ENCODE data around the gene RASA3. TPM values are rescaled to one million over a fixed set of nuclear protein-coding genes. Genes with fewer than 3 reads are reported as not detected.

The RASA3 gene
- total RNA-seq, 1 experiment from 2014 or later, result 0.56 TPM

- no peaks in the 10 kb centered on the region for H3K79me2 ChIP-seq (ENCODE audit: low read length)
- no peaks in the 10 kb centered on the region for H3K9me2 ChIP-seq (replicated peaks; ENCODE audit: insufficient read depth, low read length)
- H3K27ac ChIP-seq (ENCODE audit: low read length), result no peak overlapping the region
- H3K27me3 ChIP-seq (ENCODE audit: low read length), result no peaks in the 10 kb centered on the region
- no peak for DNase-seq
- no peak overlapping the region for H3K4me3 ChIP-seq (ENCODE audit: low read length)
- H3K4me1 ChIP-seq (ENCODE audit: low read length), result no peaks in the 10 kb centered on the region
- no peaks in the 10 kb centered on the region for H3K36me3 ChIP-seq (ENCODE audit: insufficient read depth, low read length)
- H2AFZ ChIP-seq (ENCODE audit: low read length), result no peak overlapping the region
- no peak overlapping the region for H3K4me2 ChIP-seq (ENCODE audit: low read depth, low read length, poor library complexity, severe bottlenecking)
- no peak overlapping the region for H3K9ac ChIP-seq (ENCODE audit: low read length)
- no peaks in the 10 kb centered on the region for H4K20me1 ChIP-seq (ENCODE audit: insufficient read depth, low read depth, low read length)
- H3K9me3 ChIP-seq (ENCODE audit: low read length), result no peaks in the 10 kb centered on the region
These were observed 9.0 kb upstream of the RASA3 start for GRCh38 chr13:114141261-114141996.

- H3K4me3 ChIP-seq (ENCODE audit: low read length), result no peak overlapping the region
- H2AFZ ChIP-seq (ENCODE audit: low read length), result no peak overlapping the region
- no peaks in the 10 kb centered on the region for H3K27me3 ChIP-seq (ENCODE audit: low read length)
- H3K27ac ChIP-seq (ENCODE audit: low read length), result no peak overlapping the region
- H3K9me2 ChIP-seq (replicated peaks; ENCODE audit: insufficient read depth, low read length), result no peaks in the 10 kb centered on the region
- H3K9ac ChIP-seq (ENCODE audit: low read length), result no peak overlapping the region
- no peak overlapping the region for H3K4me2 ChIP-seq (ENCODE audit: low read depth, low read length, poor library complexity, severe bottlenecking)
- no peaks in the 10 kb centered on the region for H4K20me1 ChIP-seq (ENCODE audit: insufficient read depth, low read depth, low read length)
- no peaks in the 10 kb centered on the region for H3K9me3 ChIP-seq (ENCODE audit: low read length)
- no peak for DNase-seq
- H3K79me2 ChIP-seq (ENCODE audit: low read length), result no peaks in the 10 kb centered on the region
- no peaks in the 10 kb centered on the region for H3K36me3 ChIP-seq (ENCODE audit: insufficient read depth, low read length)
- H3K4me1 ChIP-seq (ENCODE audit: low read length), result no peaks in the 10 kb centered on the region
These were observed 8.5 kb upstream of the RASA3 start for GRCh38 chr13:114140906-114141250.

GRCh38 chr13:114140131-114140905 lies 7.9 kb upstream of the RASA3 start:
- Histone ChIP-seq H3K27ac (ENCODE audit: low read length) (no peak overlapping the region), H3K36me3 (ENCODE audit: insufficient read depth, low read length) (no peaks in the 10 kb centered on the region), H3K27me3 (ENCODE audit: low read length) (no peaks in the 10 kb centered on the region), H3K4me3 (ENCODE audit: low read length) (no peak overlapping the region), H4K20me1 (ENCODE audit: insufficient read depth, low read depth, low read length) (no peaks in the 10 kb centered on the region), H2AFZ (ENCODE audit: low read length) (no peak overlapping the region), H3K9me3 (ENCODE audit: low read length) (no peaks in the 10 kb centered on the region), H3K79me2 (ENCODE audit: low read length) (no peaks in the 10 kb centered on the region), H3K4me2 (ENCODE audit: low read depth, low read length, poor library complexity, severe bottlenecking) (no peak overlapping the region), H3K9ac (ENCODE audit: low read length) (no peak overlapping the region), H3K9me2 (replicated peaks; ENCODE audit: insufficient read depth, low read length) (no peaks in the 10 kb centered on the region), H3K4me1 (ENCODE audit: low read length) (no peaks in the 10 kb centered on the region)
- DNase-seq, result no peak

GRCh38 chr13:114136576-114136975 lies 4.2 kb upstream of the RASA3 start:
- Histone ChIP-seq H2AFZ (ENCODE audit: low read length) (no peak overlapping the region), H3K9ac (ENCODE audit: low read length) (no peak overlapping the region), H3K4me2 (ENCODE audit: low read depth, low read length, poor library complexity, severe bottlenecking) (no peak overlapping the region), H3K4me3 (ENCODE audit: low read length) (no peak overlapping the region), H3K4me1 (ENCODE audit: low read length) (peaks cover 9% of the 10 kb centered on the region), H4K20me1 (ENCODE audit: insufficient read depth, low read depth, low read length) (no peaks in the 10 kb centered on the region), H3K27me3 (ENCODE audit: low read length) (no peaks in the 10 kb centered on the region), H3K36me3 (ENCODE audit: insufficient read depth, low read length) (no peaks in the 10 kb centered on the region), H3K27ac (ENCODE audit: low read length) (no peak overlapping the region), H3K79me2 (ENCODE audit: low read length) (no peaks in the 10 kb centered on the region), H3K9me2 (replicated peaks; ENCODE audit: insufficient read depth, low read length) (no peaks in the 10 kb centered on the region), H3K9me3 (ENCODE audit: low read length) (no peaks in the 10 kb centered on the region)
- no peak for DNase-seq

GRCh38 chr13:114135731-114136171 lies 3.3 kb upstream of the RASA3 start:
- Histone ChIP-seq H3K9ac (ENCODE audit: low read length) (no peak overlapping the region), H3K27me3 (ENCODE audit: low read length) (no peaks in the 10 kb centered on the region), H2AFZ (ENCODE audit: low read length) (no peak overlapping the region), H3K27ac (ENCODE audit: low read length) (no peak overlapping the region), H3K4me1 (ENCODE audit: low read length) (peaks cover 18% of the 10 kb centered on the region), H3K9me3 (ENCODE audit: low read length) (no peaks in the 10 kb centered on the region), H3K9me2 (replicated peaks; ENCODE audit: insufficient read depth, low read length) (no peaks in the 10 kb centered on the region), H3K4me3 (ENCODE audit: low read length) (no peak overlapping the region), H4K20me1 (ENCODE audit: insufficient read depth, low read depth, low read length) (no peaks in the 10 kb centered on the region), H3K36me3 (ENCODE audit: insufficient read depth, low read length) (no peaks in the 10 kb centered on the region), H3K4me2 (ENCODE audit: low read depth, low read length, poor library complexity, severe bottlenecking) (no peak overlapping the region), H3K79me2 (ENCODE audit: low read length) (no peaks in the 10 kb centered on the region)
- DNase-seq, result no peak

- Histone ChIP-seq H3K9ac (ENCODE audit: low read length) (no peak overlapping the region), H3K4me3 (ENCODE audit: low read length) (no peak overlapping the region), H3K9me3 (ENCODE audit: low read length) (no peaks in the 10 kb centered on the region), H2AFZ (ENCODE audit: low read length) (no peak overlapping the region), H3K36me3 (ENCODE audit: insufficient read depth, low read length) (no peaks in the 10 kb centered on the region), H3K4me2 (ENCODE audit: low read depth, low read length, poor library complexity, severe bottlenecking) (no peak overlapping the region), H4K20me1 (ENCODE audit: insufficient read depth, low read depth, low read length) (no peaks in the 10 kb centered on the region), H3K79me2 (ENCODE audit: low read length) (no peaks in the 10 kb centered on the region), H3K9me2 (replicated peaks; ENCODE audit: insufficient read depth, low read length) (no peaks in the 10 kb centered on the region), H3K27ac (ENCODE audit: low read length) (no peak overlapping the region), H3K4me1 (ENCODE audit: low read length) (peaks cover 20% of the 10 kb centered on the region), H3K27me3 (ENCODE audit: low read length) (no peaks in the 10 kb centered on the region)
- no peak for DNase-seq
These were observed 2.7 kb upstream of the RASA3 start for GRCh38 chr13:114134944-114135610.

- Histone ChIP-seq H4K20me1 (ENCODE audit: insufficient read depth, low read depth, low read length) (no peaks in the 10 kb centered on the region), H3K9me2 (replicated peaks; ENCODE audit: insufficient read depth, low read length) (no peaks in the 10 kb centered on the region), H2AFZ (ENCODE audit: low read length) (no peak overlapping the region), H3K4me1 (ENCODE audit: low read length) (peaks cover 24% of the 10 kb centered on the region), H3K4me3 (ENCODE audit: low read length) (no peak overlapping the region), H3K27ac (ENCODE audit: low read length) (no peak overlapping the region), H3K27me3 (ENCODE audit: low read length) (no peaks in the 10 kb centered on the region), H3K4me2 (ENCODE audit: low read depth, low read length, poor library complexity, severe bottlenecking) (no peak overlapping the region), H3K9ac (ENCODE audit: low read length) (no peak overlapping the region), H3K9me3 (ENCODE audit: low read length) (no peaks in the 10 kb centered on the region), H3K36me3 (ENCODE audit: insufficient read depth, low read length) (no peaks in the 10 kb centered on the region), H3K79me2 (ENCODE audit: low read length) (no peaks in the 10 kb centered on the region)
- no peak for DNase-seq
These were observed 1.9 kb upstream of the RASA3 start for GRCh38 chr13:114134111-114134943.
